PFSK-1 (cell line): ENCODE results near the gene RELA.

ENCODE experiments used
- FOXP2 ChIP-seq: optimal IDR thresholded peaks from 2 replicates; pipeline ENCODE3; 2011; ENCODE audit warnings: borderline replicate concordance, control low read depth, inconsistent platforms; ENCODE audit not compliant: insufficient read depth; ENCODE audit errors: extremely low read length, extremely low read depth
- POLR2AphosphoS5 ChIP-seq: IDR thresholded peaks from 2 replicates; pipeline ENCODE4 v1.6.1; 2012; ENCODE audit warnings: low read depth, mild to moderate bottlenecking, control low read depth, low read length, moderate library complexity
- REST ChIP-seq, 2 experiments: IDR thresholded peaks; 2 replicates each; pipeline versions ENCODE4 v1.6.1 to v1.8.0; 2011 to 2012; ENCODE audit warnings: low read depth in 2 of 2, low read length in 2 of 2, control low read depth in 1 of 2, inconsistent platforms in 1 of 2, mild to moderate bottlenecking in 1 of 2, moderate library complexity in 1 of 2; ENCODE audit not compliant: insufficient read depth in 1 of 2
- SIN3A ChIP-seq: IDR thresholded peaks from 2 replicates; pipeline ENCODE4 v1.6.1; 2012; ENCODE audit warnings: mild to moderate bottlenecking, low read length, moderate library complexity, borderline replicate concordance; ENCODE audit not compliant: insufficient read depth
- TAF1 ChIP-seq: IDR thresholded peaks from 2 replicates; pipeline ENCODE4 v1.6.1; 2012; ENCODE audit warnings: low read length, control low read depth, borderline replicate concordance; ENCODE audit not compliant: insufficient read depth

- TF ChIP-seq POLR2AphosphoS5 (no peak), REST (IDR thresholded peaks at IDR 0.05; ENCODE audit: insufficient read depth in 1 of 2, low read depth in 2 of 2, low read length in 2 of 2) (no peak), TAF1 (no peak), SIN3A (no peak), FOXP2 (no peak)
Observed at GRCh38 chr11:65640483-65641296, 22.0 kb downstream of the RELA start.
